Neural crest cell (in vitro differentiated cells): Measurements from ENCODE around the gene NCK2. TPM values are rescaled to one million over a fixed set of nuclear protein-coding genes. Genes with fewer than 3 reads are reported as not detected.
"Not testable (repeated sequence)": the region's sequence is repeated elsewhere in the genome, so short reads cannot be mapped to it uniquely, and the experiment has no call there.

Experiments
- DNase-seq: peaks from one replicate; pipeline ENCODE4 v3.0.0; 2021; ENCODE audit warnings: low read depth, mixed read lengths, low spot score
- H3K27ac Mint-ChIP-seq: one replicate; pipeline ENCODE4 v1.8.0; 2021; ENCODE audit warnings: mild to moderate bottlenecking, mixed read lengths; ENCODE audit not compliant: unreplicated experiment
- H3K27me3 Mint-ChIP-seq: 2 replicates; pipeline ENCODE4 v1.8.0; 2021; ENCODE audit warnings: low read depth, mild to moderate bottlenecking, mixed read lengths
- H3K36me3 Mint-ChIP-seq: 2 replicates; pipeline ENCODE4 v1.8.0; 2021; ENCODE audit warnings: low read depth, mild to moderate bottlenecking, mixed read lengths
- H3K4me1 Mint-ChIP-seq: 2 replicates; pipeline ENCODE4 v1.8.0; 2021; ENCODE audit warnings: mixed read lengths
- H3K4me3 Mint-ChIP-seq: one replicate; pipeline ENCODE4 v1.8.0; 2021; ENCODE audit warnings: mild to moderate bottlenecking, mixed read lengths
- H3K9me3 Mint-ChIP-seq: 2 replicates; pipeline ENCODE4 v1.8.0; 2021; ENCODE audit warnings: mixed read lengths
- CTCF ChIP-seq: fragments of 200-600 bp; sonication (generic); conservative IDR thresholded peaks from 2 replicates; pipeline ENCODE4 v1.5.0; 2021; ENCODE audit warnings: antibody characterized with exemption, mild to moderate bottlenecking
- total RNA-seq: library from RNA; stranded (reverse); gene quantifications from 2 replicates; pipeline ENCODE4 v1.2.1, GENCODE V29; 2021

Gene NCK2
- total RNA-seq, 1 donor from 2014 or later = 71.9 TPM

DNA sequence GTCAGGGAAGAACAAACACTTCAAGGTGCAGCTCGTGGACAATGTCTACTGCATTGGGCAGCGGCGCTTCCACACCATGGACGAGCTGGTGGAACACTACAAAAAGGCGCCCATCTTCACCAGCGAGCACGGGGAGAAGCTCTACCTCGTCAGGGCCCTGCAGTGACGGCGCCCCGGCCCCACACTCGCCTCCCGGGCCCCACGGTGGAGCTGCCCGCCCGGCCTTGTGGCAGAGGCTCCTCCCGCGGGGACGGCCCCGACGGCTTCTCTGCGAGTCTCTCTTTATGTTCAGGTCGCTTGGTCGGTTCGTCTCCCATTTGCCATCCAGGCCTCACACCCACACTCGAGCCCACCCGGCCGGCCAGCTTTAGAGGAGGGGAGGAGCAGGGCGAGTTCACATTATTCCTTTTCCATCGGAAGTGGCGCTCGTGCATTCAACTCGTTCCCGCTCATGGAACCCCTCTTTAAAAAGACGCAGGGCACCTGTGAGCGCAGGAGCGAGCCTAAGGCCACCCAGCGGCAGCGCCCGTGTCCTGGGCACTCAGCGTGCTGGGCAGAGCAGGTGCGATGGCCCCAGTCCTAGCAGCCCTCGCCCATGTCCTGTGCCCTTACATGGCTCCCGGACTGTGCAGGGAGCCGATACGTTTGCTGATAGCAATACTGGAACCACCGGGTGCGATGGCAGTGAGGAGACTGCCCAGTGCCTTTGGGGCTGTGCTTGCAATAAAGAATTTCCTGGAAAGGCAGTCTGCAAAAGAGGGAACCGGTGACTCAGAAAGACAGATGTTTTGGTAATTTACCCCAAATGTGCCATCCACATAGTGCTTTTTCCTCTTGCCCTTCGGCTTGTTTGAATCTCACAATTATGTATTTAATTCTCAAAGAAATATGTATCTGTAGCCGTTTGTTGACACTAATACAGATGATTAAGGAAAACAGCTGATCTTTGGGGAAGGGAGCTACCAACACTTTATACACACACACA, 148.6 kb downstream of the NCK2 start:
- Mint-ChIP-seq H3K4me1 (peaks cover 16% of the 10 kb centered on the region), H3K4me3 (no peak overlapping the region), H3K27ac (no peak overlapping the region), H3K27me3 (no peaks in the 10 kb centered on the region), H3K36me3 (peaks cover 51% of the 10 kb centered on the region), H3K9me3 (peaks cover 9% of the 10 kb centered on the region)
- DNase-seq = no peak
- no peak for TF ChIP-seq CTCF

GRCh38 chr2:105894327-105894944, 149.7 kb downstream of the NCK2 start:
- peaks cover 18% of the 10 kb centered on the region for H3K9me3 Mint-ChIP-seq
- H3K27me3 Mint-ChIP-seq = no peaks in the 10 kb centered on the region
- H3K4me1 Mint-ChIP-seq = peaks cover 15% of the 10 kb centered on the region
- H3K36me3 Mint-ChIP-seq = peaks cover 55% of the 10 kb centered on the region
- no peak overlapping the region for H3K4me3 Mint-ChIP-seq
- no peak for DNase-seq
- peak overlapping the region; percentile 78 for H3K27ac Mint-ChIP-seq
- no peak for TF ChIP-seq CTCF

GRCh38 chr2:105895990-105896764, 151.5 kb downstream of the NCK2 start:
- Mint-ChIP-seq H3K27me3 (no peaks in the 10 kb centered on the region), H3K27ac (no peak overlapping the region), H3K4me1 (peaks cover 2% of the 10 kb centered on the region), H3K36me3 (peaks cover 63% of the 10 kb centered on the region), H3K9me3 (peaks cover 27% of the 10 kb centered on the region), H3K4me3 (no peak overlapping the region)
- DNase-seq = no peak
- no peak for TF ChIP-seq CTCF

DNA sequence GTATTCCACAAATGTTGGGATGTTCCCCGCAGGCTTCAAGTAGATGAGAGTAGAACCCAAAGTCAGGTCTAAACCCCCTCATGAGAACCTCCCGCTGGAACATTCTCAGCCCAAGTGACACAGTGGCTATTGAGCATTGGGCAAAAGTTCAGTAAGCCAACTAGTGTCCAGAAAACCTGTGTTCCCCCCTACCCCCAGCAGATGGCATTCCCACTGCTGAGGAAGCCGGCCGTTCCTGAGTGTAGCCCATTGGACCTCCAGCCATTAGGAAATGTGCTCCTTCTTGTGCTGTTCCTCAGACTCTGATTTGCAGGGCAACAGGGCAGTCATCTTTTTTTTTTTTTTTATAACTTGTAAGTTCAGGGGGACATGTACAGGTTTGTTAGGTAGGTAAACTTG, 152.1 kb downstream of the NCK2 start:
- H3K27me3 Mint-ChIP-seq = no peaks in the 10 kb centered on the region
- peaks cover 67% of the 10 kb centered on the region for H3K36me3 Mint-ChIP-seq
- no peak for TF ChIP-seq CTCF
- no peak overlapping the region for H3K27ac Mint-ChIP-seq
- DNase-seq = no peak
- H3K9me3 Mint-ChIP-seq = peaks cover 30% of the 10 kb centered on the region
- no peak overlapping the region for H3K4me3 Mint-ChIP-seq
- H3K4me1 Mint-ChIP-seq = no peaks in the 10 kb centered on the region

DNA sequence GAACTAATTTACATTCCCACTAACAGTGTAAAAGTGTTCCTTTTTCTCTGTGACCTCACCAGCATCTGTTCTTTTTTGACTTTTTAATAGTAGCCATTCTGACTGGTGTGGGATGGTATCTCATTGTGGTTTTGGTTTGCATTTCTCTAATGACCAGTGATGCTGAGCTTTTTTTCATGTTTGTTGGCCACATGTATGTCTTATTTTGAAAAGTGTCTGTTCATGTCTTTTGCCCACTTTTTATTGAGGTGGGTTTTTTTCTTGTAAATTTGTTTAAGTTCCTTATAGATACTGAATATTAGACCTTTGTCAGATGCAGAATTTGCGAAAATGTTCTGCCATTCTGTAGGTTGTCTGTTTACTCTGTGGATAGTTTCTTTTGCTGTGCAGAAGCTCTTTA, 153.0 kb downstream of the NCK2 start:
- not testable (repeated sequence) for H3K27ac Mint-ChIP-seq, H3K4me3 Mint-ChIP-seq, H3K4me1 Mint-ChIP-seq, H3K27me3 Mint-ChIP-seq, DNase-seq
- Mint-ChIP-seq H3K9me3 (peaks cover 30% of the 10 kb centered on the region), H3K36me3 (peaks cover 72% of the 10 kb centered on the region)
